Right kidney (tissue), 1 donor: ENCODE data around the gene C2CD3.
"Not testable (repeated sequence)": the region's sequence is repeated elsewhere in the genome, so short reads cannot be mapped to it uniquely, and the experiment has no call there.

Experiments used
- DNase-seq: peaks from one replicate; pipeline ENCODE4 v3.0.0-alpha.2; 2016

C2CD3 gene

GRCh38 chr11:74112877-74113276 is 57.9 kb downstream of the C2CD3 start:
- DNase-seq, result no peak

- DNase-seq, result no peak
These were observed 64.7 kb downstream of the C2CD3 start for GRCh38 chr11:74106124-74106523.

- no peak for DNase-seq
These were observed 68.5 kb downstream of the C2CD3 start for GRCh38 chr11:74102321-74102720.

- DNase-seq, result no peak
These were observed 70.1 kb downstream of the C2CD3 start for GRCh38 chr11:74100735-74101134.

GRCh38 chr11:74100231-74100630 is 70.6 kb downstream of the C2CD3 start:
- DNase-seq, result no peak

GRCh38 chr11:74097686-74098237 is 73.0 kb downstream of the C2CD3 start:
- DNase-seq, result no peak

- DNase-seq, result no peak
These were observed 76.4 kb downstream of the C2CD3 start for GRCh38 chr11:74094393-74094792.

- no peak for DNase-seq
These were observed 78.4 kb downstream of the C2CD3 start for GRCh38 chr11:74092425-74092824.

- no peak for DNase-seq
These were observed 79.3 kb downstream of the C2CD3 start for GRCh38 chr11:74091549-74091948.

- DNase-seq, result no peak
These were observed 80.1 kb downstream of the C2CD3 start for GRCh38 chr11:74090701-74091100.

- DNase-seq, result no peak
These were observed 84.4 kb downstream of the C2CD3 start for GRCh38 chr11:74086242-74086884.

- no peak for DNase-seq
These were observed 85.3 kb downstream of the C2CD3 start for GRCh38 chr11:74085542-74085892.

- DNase-seq, result no peak
These were observed 85.8 kb downstream of the C2CD3 start for GRCh38 chr11:74084796-74085541.

- not testable (repeated sequence) for DNase-seq
These were observed 86.9 kb downstream of the C2CD3 start for GRCh38 chr11:74083927-74084326.

GRCh38 chr11:74081428-74081827 is 89.4 kb downstream of the C2CD3 start:
- no peak for DNase-seq

GRCh38 chr11:74077193-74077592 is 93.6 kb downstream of the C2CD3 start:
- DNase-seq, result no peak

GRCh38 chr11:74072721-74073120 is 98.1 kb downstream of the C2CD3 start:
- DNase-seq, result no peak

GRCh38 chr11:74072286-74072685 is 98.5 kb downstream of the C2CD3 start:
- no peak for DNase-seq

- no peak for DNase-seq
These were observed 99.9 kb downstream of the C2CD3 start for GRCh38 chr11:74070723-74071492.

- DNase-seq, result no peak
These were observed 101.4 kb downstream of the C2CD3 start for GRCh38 chr11:74069146-74070046.

GRCh38 chr11:74066663-74067062 is 104.1 kb downstream of the C2CD3 start:
- not testable (repeated sequence) for DNase-seq

GRCh38 chr11:74065534-74065933 is 105.3 kb downstream of the C2CD3 start:
- not testable (repeated sequence) for DNase-seq
